ENCODE results near the gene PTPRM.

PTPRM gene

DNA sequence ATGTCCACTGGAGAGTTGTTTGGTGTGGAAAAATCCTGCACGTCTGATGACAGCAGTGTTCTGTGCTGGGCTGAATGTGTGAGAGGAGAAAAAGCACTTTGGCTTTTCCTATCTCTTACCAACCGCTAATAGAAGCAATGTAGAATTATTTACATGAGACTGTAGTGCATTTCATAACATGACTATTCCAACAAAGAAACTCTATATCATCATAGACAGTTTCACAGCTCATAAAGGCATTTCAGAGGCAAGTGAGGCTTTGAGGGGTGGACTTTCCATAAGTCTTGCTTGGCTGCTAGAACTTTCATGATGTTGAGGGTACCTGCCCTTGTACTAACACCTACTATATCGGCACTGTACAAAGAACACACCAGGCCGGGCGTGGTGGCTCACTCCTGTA lies 697.0 kb downstream of the PTPRM start:
- no peak for ATAC-seq
- TF ChIP-seq ZFP30 (CRISPR knock-in tag; IDR thresholded peaks at IDR 0.05) (no peak), ZFP3 (CRISPR knock-in tag; IDR thresholded peaks at IDR 0.05) (no peak), ISL1 (CRISPR knock-in tag; IDR thresholded peaks at IDR 0.05) (no peak), ARNTL (CRISPR knock-in tag; IDR thresholded peaks at IDR 0.05; ENCODE audit: borderline replicate concordance, low read depth) (no peak), RARB (CRISPR knock-in tag; IDR thresholded peaks at IDR 0.05) (no peak), PPARA (CRISPR knock-in tag; IDR thresholded peaks at IDR 0.05; ENCODE audit: borderline replicate concordance) (no peak), CSRNP3 (CRISPR knock-in tag; IDR thresholded peaks at IDR 0.05) (no peak), ZNF565 (CRISPR knock-in tag; conservative IDR thresholded peaks at IDR 0.05; ENCODE audit: low read depth) (no peak), ESRRG (CRISPR knock-in tag; IDR thresholded peaks at IDR 0.05) (no peak)
- TF ChIP-seq, protein P1, sequence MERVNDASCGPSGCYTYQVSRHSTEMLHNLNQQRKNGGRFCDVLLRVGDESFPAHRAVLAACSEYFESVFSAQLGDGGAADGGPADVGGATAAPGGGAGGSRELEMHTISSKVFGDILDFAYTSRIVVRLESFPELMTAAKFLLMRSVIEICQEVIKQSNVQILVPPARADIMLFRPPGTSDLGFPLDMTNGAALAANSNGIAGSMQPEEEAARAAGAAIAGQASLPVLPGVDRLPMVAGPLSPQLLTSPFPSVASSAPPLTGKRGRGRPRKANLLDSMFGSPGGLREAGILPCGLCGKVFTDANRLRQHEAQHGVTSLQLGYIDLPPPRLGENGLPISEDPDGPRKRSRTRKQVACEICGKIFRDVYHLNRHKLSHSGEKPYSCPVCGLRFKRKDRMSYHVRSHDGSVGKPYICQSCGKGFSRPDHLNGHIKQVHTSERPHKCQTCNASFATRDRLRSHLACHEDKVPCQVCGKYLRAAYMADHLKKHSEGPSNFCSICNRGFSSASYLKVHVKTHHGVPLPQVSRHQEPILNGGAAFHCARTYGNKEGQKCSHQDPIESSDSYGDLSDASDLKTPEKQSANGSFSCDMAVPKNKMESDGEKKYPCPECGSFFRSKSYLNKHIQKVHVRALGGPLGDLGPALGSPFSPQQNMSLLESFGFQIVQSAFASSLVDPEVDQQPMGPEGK (CRISPR knock-in tag; IDR thresholded peaks at IDR 0.05; ENCODE audit: borderline replicate concordance), result no peak
- TF ChIP-seq, protein P2, sequence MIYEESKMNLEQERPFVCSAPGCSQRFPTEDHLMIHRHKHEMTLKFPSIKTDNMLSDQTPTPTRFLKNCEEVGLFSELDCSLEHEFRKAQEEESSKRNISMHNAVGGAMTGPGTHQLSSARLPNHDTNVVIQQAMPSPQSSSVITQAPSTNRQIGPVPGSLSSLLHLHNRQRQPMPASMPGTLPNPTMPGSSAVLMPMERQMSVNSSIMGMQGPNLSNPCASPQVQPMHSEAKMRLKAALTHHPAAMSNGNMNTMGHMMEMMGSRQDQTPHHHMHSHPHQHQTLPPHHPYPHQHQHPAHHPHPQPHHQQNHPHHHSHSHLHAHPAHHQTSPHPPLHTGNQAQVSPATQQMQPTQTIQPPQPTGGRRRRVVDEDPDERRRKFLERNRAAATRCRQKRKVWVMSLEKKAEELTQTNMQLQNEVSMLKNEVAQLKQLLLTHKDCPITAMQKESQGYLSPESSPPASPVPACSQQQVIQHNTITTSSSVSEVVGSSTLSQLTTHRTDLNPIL (CRISPR knock-in tag; IDR thresholded peaks at IDR 0.05; ENCODE audit: low read depth), result no peak
- TF ChIP-seq, protein P3, sequence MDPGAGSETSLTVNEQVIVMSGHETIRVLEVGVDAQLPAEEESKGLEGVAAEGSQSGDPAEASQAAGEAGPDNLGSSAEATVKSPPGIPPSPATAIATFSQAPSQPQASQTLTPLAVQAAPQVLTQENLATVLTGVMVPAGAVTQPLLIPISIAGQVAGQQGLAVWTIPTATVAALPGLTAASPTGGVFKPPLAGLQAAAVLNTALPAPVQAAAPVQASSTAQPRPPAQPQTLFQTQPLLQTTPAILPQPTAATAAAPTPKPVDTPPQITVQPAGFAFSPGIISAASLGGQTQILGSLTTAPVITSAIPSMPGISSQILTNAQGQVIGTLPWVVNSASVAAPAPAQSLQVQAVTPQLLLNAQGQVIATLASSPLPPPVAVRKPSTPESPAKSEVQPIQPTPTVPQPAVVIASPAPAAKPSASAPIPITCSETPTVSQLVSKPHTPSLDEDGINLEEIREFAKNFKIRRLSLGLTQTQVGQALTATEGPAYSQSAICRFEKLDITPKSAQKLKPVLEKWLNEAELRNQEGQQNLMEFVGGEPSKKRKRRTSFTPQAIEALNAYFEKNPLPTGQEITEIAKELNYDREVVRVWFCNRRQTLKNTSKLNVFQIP (CRISPR knock-in tag; IDR thresholded peaks at IDR 0.05; ENCODE audit: borderline replicate concordance, low read depth), result no peak

- TF ChIP-seq ISL1 (CRISPR knock-in tag; IDR thresholded peaks at IDR 0.05), result peak; percentile 53
- TF ChIP-seq TCF4 (CRISPR knock-in tag; IDR thresholded peaks at IDR 0.05; ENCODE audit: borderline replicate concordance), result peak; percentile 63
- TF ChIP-seq, protein P4, sequence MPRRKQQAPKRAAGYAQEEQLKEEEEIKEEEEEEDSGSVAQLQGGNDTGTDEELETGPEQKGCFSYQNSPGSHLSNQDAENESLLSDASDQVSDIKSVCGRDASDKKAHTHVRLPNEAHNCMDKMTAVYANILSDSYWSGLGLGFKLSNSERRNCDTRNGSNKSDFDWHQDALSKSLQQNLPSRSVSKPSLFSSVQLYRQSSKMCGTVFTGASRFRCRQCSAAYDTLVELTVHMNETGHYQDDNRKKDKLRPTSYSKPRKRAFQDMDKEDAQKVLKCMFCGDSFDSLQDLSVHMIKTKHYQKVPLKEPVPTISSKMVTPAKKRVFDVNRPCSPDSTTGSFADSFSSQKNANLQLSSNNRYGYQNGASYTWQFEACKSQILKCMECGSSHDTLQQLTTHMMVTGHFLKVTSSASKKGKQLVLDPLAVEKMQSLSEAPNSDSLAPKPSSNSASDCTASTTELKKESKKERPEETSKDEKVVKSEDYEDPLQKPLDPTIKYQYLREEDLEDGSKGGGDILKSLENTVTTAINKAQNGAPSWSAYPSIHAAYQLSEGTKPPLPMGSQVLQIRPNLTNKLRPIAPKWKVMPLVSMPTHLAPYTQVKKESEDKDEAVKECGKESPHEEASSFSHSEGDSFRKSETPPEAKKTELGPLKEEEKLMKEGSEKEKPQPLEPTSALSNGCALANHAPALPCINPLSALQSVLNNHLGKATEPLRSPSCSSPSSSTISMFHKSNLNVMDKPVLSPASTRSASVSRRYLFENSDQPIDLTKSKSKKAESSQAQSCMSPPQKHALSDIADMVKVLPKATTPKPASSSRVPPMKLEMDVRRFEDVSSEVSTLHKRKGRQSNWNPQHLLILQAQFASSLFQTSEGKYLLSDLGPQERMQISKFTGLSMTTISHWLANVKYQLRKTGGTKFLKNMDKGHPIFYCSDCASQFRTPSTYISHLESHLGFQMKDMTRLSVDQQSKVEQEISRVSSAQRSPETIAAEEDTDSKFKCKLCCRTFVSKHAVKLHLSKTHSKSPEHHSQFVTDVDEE (CRISPR knock-in tag; IDR thresholded peaks at IDR 0.05), result peak; percentile 82; the same call in 1 of the 2 replicates
- no peak for TF ChIP-seq ZFP30 (CRISPR knock-in tag; IDR thresholded peaks at IDR 0.05)
- ATAC-seq, result no peak; the same call in 2 of the 3 replicates
Measured at GRCh38 chr18:8264861-8265411, 697.8 kb downstream of the PTPRM start.

DNA sequence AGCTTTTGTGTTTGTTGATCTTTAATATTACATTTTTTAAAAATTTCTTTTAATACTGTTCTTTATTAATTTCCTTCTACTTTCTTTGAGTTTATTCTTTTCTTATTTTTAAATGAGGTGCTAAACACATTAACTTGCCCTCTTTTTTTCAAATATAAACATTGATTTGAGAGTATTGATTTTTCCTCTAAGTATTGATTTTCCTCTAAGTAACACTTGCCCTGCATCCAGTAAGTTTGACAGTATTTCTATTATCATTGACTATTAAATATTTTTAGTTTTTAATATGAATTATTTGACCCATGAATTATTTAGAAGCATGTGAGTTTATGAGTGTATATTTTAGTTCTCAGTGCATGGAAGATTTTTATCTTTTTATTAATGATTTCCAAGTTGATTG lies 705.1 kb downstream of the PTPRM start:
- TF ChIP-seq, protein P4 (CRISPR knock-in tag; IDR thresholded peaks at IDR 0.05), result no peak
- TF ChIP-seq ARNTL (CRISPR knock-in tag; IDR thresholded peaks at IDR 0.05; ENCODE audit: borderline replicate concordance, low read depth) (no peak), ZC3H10 (CRISPR knock-in tag; IDR thresholded peaks at IDR 0.05) (no peak), BACH2 (CRISPR knock-in tag; IDR thresholded peaks at IDR 0.05; ENCODE audit: borderline replicate concordance) (no peak), ESRRG (CRISPR knock-in tag; IDR thresholded peaks at IDR 0.05) (no peak), TCF4 (CRISPR knock-in tag; IDR thresholded peaks at IDR 0.05; ENCODE audit: borderline replicate concordance) (no peak), TOX (CRISPR knock-in tag; IDR thresholded peaks at IDR 0.05; ENCODE audit: borderline replicate concordance) (no peak), ZNF565 (CRISPR knock-in tag; conservative IDR thresholded peaks at IDR 0.05; ENCODE audit: low read depth) (no peak), RARB (CRISPR knock-in tag; IDR thresholded peaks at IDR 0.05) (no peak)
- no peak for ATAC-seq

Measured in SK-N-SH treated with all-trans-retinoic acid at 6 μM for 48 hours (cell line).